Upper lobe of right lung (tissue), 1 donor: Measurements from ENCODE around the gene ILK. TPM values are rescaled to one million over a fixed set of nuclear protein-coding genes. Genes with fewer than 3 reads are reported as not detected.

Experiments used
- ATAC-seq: fragments of 200-7000 bp; cut with Tn5 transposase; one replicate; pipeline ENCODE4 v1.9.1; 2020; ENCODE audit warnings: mild to moderate bottlenecking, moderate library complexity
- DNase-seq: peaks from one replicate; pipeline ENCODE4 v3.0.0-alpha.2; 2020
- H3K27ac ChIP-seq: fragments of 200-600 bp; one replicate; pipeline ENCODE4 v1.8.0; 2022
- H3K27me3 ChIP-seq: fragments of 200-600 bp; one replicate; pipeline ENCODE4 v1.8.0; 2022; ENCODE audit warnings: mild to moderate bottlenecking
- H3K36me3 ChIP-seq: fragments of 200-600 bp; one replicate; pipeline ENCODE4 v1.8.0; 2022
- H3K4me1 ChIP-seq: fragments of 200-600 bp; one replicate; pipeline ENCODE4 v1.8.0; 2022
- H3K4me3 ChIP-seq: fragments of 200-600 bp; one replicate; pipeline ENCODE4 v1.8.0; 2022; ENCODE audit warnings: mild to moderate bottlenecking
- H3K9me3 ChIP-seq: fragments of 200-600 bp; one replicate; pipeline ENCODE4 v1.8.0; 2022
- intact Hi-C: fragments of 100-400 bp; cut with DNase I; formaldehyde crosslinking; loops from one replicate; pipeline ENCODE4 v1.11.0; 2022
- total RNA-seq: library from RNA; stranded (reverse); fragmentation: NEBNext Ultra II Directional; extraction: Animal tissue kit (Norgen Biotek cat#: 25700); gene quantifications from one replicate; pipeline ENCODE4 v1.2.1, GENCODE V29; 2021
- TF ChIP-seq, protein P1 (sequence below): fragments of 200-600 bp; IDR thresholded peaks from one replicate; pipeline ENCODE4 v1.8.0; 2022; ENCODE audit warnings: antibody characterized with exemption
- donor health status: DM: no; HTN: yes; CAD: no; lungs with severe emphysema.

Gene ILK
- total RNA-seq, 1 donor from 2014 or later, result 148 TPM

DNA sequence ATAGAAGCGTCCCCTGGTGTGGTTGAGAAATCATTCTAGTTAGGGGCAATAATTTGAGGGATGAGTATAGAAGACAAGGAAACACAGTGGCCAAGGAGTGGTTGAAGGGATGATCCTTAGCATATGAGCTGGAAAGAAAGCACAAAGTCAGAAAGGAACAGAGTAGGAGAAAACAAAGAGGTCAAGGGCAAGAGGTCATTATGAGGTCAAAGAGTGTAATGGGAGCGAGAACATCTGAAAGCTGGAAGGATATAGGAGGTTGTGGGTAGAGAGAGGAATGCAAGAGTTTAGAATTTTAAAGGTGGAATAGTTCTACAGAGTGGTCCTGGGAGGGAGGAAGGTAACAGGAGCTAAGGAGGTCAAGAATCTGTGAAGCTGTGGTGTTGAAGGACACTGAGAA is 50.1 kb downstream of the ILK start:
- no peak overlapping the region for H3K27ac ChIP-seq
- peaks cover 8% of the 10 kb centered on the region for H3K27me3 ChIP-seq
- H3K4me1 ChIP-seq, result peaks cover 7% of the 10 kb centered on the region
- H3K36me3 ChIP-seq, result no peaks in the 10 kb centered on the region
- intact Hi-C loops, result no loop called here
- DNase-seq, result no peak
- TF ChIP-seq, protein P1, sequence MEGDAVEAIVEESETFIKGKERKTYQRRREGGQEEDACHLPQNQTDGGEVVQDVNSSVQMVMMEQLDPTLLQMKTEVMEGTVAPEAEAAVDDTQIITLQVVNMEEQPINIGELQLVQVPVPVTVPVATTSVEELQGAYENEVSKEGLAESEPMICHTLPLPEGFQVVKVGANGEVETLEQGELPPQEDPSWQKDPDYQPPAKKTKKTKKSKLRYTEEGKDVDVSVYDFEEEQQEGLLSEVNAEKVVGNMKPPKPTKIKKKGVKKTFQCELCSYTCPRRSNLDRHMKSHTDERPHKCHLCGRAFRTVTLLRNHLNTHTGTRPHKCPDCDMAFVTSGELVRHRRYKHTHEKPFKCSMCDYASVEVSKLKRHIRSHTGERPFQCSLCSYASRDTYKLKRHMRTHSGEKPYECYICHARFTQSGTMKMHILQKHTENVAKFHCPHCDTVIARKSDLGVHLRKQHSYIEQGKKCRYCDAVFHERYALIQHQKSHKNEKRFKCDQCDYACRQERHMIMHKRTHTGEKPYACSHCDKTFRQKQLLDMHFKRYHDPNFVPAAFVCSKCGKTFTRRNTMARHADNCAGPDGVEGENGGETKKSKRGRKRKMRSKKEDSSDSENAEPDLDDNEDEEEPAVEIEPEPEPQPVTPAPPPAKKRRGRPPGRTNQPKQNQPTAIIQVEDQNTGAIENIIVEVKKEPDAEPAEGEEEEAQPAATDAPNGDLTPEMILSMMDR, result no peak
- H3K9me3 ChIP-seq, result no peaks in the 10 kb centered on the region
- H3K4me3 ChIP-seq, result no peak overlapping the region
- ATAC-seq, result no peak

DNA sequence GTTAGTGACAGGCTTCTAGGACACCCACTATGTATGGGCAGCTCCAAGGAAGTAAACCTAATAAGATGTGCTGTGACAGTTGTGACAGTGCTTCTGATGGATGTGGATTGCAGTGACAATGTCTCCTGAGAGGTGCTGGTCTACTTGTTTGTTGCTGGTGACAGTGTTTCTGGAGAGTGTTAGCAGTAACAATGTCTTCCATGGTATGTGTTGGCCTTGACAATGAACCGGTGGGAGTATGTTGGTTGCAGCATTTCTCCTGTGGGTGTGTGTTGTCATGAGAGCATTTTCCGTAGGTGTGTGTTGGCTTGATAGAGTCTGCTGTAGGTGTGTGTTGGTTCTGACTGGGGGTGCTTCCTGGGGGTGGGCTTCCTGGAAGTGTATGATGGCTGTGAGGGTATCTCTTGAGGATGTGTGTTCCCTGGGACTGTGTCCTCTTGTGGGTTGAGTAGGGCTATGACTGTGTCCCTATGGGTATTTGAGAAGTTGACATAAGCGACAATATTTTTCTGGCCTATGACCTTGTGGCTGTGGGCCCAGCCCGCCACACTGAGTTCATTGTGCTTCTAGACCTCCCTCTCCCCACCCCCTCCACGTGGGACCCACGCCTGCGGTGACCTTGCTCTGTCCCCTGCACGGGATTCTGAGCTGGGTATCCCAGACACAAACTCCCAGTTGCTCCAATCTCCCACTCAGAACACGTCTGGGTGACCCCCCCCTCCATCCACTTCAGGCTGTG is 50.9 kb downstream of the ILK start:
- intact Hi-C loops, result no loop called here
- ATAC-seq (peak; percentile 8), DNase-seq (no peak)
- Histone ChIP-seq H3K27ac (peak overlapping the region; percentile 36), H3K9me3 (no peaks in the 10 kb centered on the region), H3K4me3 (peak overlapping the region; percentile 47), H3K4me1 (peaks cover 7% of the 10 kb centered on the region), H3K27me3 (peaks cover 8% of the 10 kb centered on the region), H3K36me3 (no peaks in the 10 kb centered on the region)
- TF ChIP-seq, protein P1, result no peak

DNA sequence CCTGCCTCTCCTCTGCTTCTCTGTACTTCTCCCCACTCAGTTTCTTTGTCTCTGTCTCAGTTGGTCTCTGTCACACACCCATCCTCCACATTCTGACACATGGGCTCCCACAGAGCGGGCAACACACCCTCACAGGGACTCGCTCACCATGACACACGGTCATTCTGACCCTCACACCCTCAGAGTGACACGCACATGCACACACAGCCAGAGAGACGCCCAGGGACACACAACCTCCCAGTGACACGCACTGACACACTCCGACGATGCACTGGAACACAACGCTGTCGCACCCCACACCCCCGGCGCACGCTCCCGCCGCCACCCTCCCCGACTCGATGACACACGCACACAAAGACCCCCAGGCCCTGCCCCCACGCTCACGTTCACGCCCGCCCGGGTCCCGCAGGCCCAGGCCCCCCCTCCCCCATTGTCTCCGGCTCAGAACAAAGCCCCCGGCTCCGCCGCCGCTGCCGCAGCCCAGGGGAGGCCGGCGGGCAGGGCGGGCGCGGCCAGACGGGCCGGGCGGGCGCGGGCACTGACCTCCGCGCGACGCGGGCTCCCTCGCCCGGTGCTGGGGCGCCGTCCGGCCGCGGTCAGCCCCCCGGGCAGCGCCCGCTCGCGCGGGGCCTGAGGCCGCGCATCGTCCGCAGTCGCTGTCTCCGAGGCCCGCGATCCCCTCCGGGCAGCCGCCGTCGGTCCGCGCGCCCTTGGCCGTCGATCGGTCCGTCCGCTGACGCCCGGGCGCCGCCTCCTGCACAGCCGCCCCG is 51.6 kb downstream of the ILK start:
- Histone ChIP-seq H3K36me3 (no peaks in the 10 kb centered on the region), H3K9me3 (no peaks in the 10 kb centered on the region), H3K27me3 (peaks cover 8% of the 10 kb centered on the region), H3K27ac (peak overlapping the region; percentile 36), H3K4me3 (peak overlapping the region; percentile 47), H3K4me1 (peaks cover 7% of the 10 kb centered on the region)
- TF ChIP-seq, protein P1, result no peak
- ATAC-seq, result peak; percentile 66
- intact Hi-C loops, result no loop called here
- DNase-seq, result peak; percentile 68

DNA sequence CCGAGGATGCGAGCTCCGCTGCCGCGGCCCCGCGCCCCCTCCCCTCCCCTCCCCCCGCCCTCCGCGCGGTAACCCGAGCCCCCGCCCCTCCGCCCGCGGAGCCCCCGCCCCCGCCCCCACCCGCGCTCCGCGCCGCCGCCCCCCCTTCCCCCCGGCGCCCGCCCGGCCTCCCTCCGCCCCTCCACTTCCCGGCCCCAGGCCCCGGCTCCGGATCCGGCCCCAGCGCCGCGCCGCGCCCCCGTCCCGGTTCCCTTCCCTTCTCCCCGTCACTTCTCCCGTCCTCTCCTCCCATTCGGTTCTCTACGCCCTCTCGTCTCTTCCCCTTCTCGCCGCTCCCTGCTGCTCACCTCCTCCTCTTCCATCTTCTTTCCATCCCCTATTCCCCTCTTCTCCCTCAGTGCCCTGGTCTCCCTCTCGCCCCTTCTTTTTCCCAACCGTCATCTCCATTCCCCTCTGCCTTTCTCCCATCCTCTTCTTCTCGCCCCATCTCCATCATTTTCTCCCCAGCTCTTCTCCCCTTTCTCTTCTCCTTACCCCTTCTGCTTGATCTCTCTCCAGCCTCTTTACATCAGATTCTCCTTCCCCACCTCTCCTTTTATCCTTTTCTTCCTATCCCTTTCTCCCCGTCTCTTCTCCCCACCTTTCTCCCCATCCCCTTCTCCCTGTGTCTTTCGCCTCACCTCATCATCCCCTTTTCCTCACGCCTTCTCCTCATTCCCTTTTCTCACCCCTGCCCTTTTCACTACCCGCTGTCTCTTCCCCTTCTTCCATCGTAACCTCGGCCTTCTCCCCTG is 52.4 kb downstream of the ILK start, which contains the start of gene DCHS1:
TSS of gene DCHS1 (minus strand) at position 20 of the 794 bp plus-strand sequence. CDS start 14,196 bp downstream, outside the sequence.
- intact Hi-C loops, result no loop called here
- no peak for DNase-seq
- Histone ChIP-seq H3K36me3 (no peaks in the 10 kb centered on the region), H3K27ac (peak within 1 kb of the TSS; percentile 36), H3K4me1 (peaks cover 7% of the 10 kb centered on the region), H3K27me3 (peaks cover 8% of the 10 kb centered on the region), H3K4me3 (peak within 1 kb of the TSS; percentile 47), H3K9me3 (no peaks in the 10 kb centered on the region)
- TF ChIP-seq, protein P1, result no peak
- ATAC-seq, result peak; percentile 48

DNA sequence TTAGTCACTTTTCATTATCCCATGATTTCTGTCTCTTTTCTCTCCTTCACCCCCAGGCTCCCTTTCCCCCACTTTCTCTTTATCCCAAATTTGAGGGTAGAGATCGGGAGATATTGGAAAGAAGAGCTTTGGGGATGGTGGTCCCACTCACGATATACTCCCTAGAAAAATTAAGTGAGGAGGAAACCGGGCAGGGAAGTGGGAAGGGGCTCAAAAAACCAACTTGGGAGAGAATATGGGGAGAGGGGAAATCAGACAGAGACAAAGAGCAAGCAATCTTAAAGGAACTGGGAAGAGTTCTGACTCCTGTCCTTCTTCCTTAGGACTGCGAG is 53.0 kb downstream of the ILK start:
- peaks cover 8% of the 10 kb centered on the region for H3K27me3 ChIP-seq
- H3K36me3 ChIP-seq, result no peaks in the 10 kb centered on the region
- H3K4me3 ChIP-seq, result no peak overlapping the region
- H3K4me1 ChIP-seq, result peaks cover 7% of the 10 kb centered on the region
- ATAC-seq, result no peak
- no peaks in the 10 kb centered on the region for H3K9me3 ChIP-seq
- TF ChIP-seq, protein P1, result no peak
- intact Hi-C loops, result no loop called here
- no peak for DNase-seq
- no peak overlapping the region for H3K27ac ChIP-seq
